Astrocyte (in vitro differentiated cells and primary cell): Measurements from ENCODE around the gene PTPRZ1. TPM values are rescaled to one million over a fixed set of nuclear protein-coding genes. Genes with fewer than 3 reads are reported as not detected.

ENCODE experiments used
- DNase-seq: peaks from one replicate; pipeline ENCODE4 v3.0.0-alpha.2; 2010; ENCODE audit warnings: low read depth
- FAIRE-seq: peaks from 2 replicates; lab custom pipeline; 2011; peaks lifted over from hg19 to GRCh38; lab: Jason Lieb, UNC
- H2AFZ ChIP-seq: 2 replicates; pipeline ENCODE4 v1.6.0; 2012; ENCODE audit warnings: low read depth, low read length, inconsistent platforms
- H3K27ac ChIP-seq: 2 replicates; pipeline ENCODE4 v1.5.1; 2011; ENCODE audit warnings: low read depth, low read length, inconsistent platforms
- H3K27me3 ChIP-seq: 2 replicates; pipeline ENCODE4 v1.6.0; 2011; ENCODE audit warnings: low read length, inconsistent platforms; ENCODE audit not compliant: insufficient read depth
- H3K36me3 ChIP-seq: 2 replicates; pipeline ENCODE4 v1.5.1; 2011; ENCODE audit warnings: low read length, inconsistent platforms; ENCODE audit not compliant: insufficient read depth
- H3K4me1 ChIP-seq: 2 replicates; pipeline ENCODE4 v1.5.1; 2011; ENCODE audit warnings: low read length, inconsistent platforms; ENCODE audit not compliant: insufficient read depth
- H3K4me2 ChIP-seq: 2 replicates; pipeline ENCODE4 v1.6.0; 2012; ENCODE audit warnings: low read length, inconsistent platforms
- H3K4me3 ChIP-seq: 2 replicates; pipeline ENCODE4 v1.5.1; 2011; ENCODE audit warnings: low read depth, mild to moderate bottlenecking, low read length, inconsistent platforms; ENCODE audit not compliant: insufficient read depth
- H3K79me2 ChIP-seq: 2 replicates; pipeline ENCODE4 v1.6.0; 2012; ENCODE audit warnings: mild to moderate bottlenecking, low read length, inconsistent platforms; ENCODE audit not compliant: insufficient read depth
- H3K9ac ChIP-seq: 2 replicates; pipeline ENCODE4 v1.6.0; 2012; ENCODE audit warnings: mild to moderate bottlenecking, low read length, inconsistent platforms
- H3K9me3 ChIP-seq: 2 replicates; pipeline ENCODE4 v1.5.1; 2012; ENCODE audit warnings: low read depth, mild to moderate bottlenecking, low read length, inconsistent platforms; ENCODE audit not compliant: insufficient read depth
- H4K20me1 ChIP-seq: 2 replicates; pipeline ENCODE4 v1.6.0; 2012; ENCODE audit warnings: low read length, inconsistent platforms; ENCODE audit not compliant: insufficient read depth
- H3K27ac Mint-ChIP-seq: one replicate; pipeline ENCODE4 v1.8.0; 2021; ENCODE audit warnings: mild to moderate bottlenecking, mixed read lengths; ENCODE audit not compliant: unreplicated experiment
- H3K27me3 Mint-ChIP-seq: one replicate; pipeline ENCODE4 v1.8.0; 2021; ENCODE audit warnings: low read depth, mixed read lengths; ENCODE audit not compliant: unreplicated experiment
- H3K36me3 Mint-ChIP-seq: one replicate; pipeline ENCODE4 v1.8.0; 2021; ENCODE audit warnings: low read depth, mixed read lengths; ENCODE audit not compliant: unreplicated experiment
- H3K4me1 Mint-ChIP-seq: one replicate; pipeline ENCODE4 v1.8.0; 2021; ENCODE audit warnings: low read depth, mixed read lengths; ENCODE audit not compliant: unreplicated experiment
- H3K4me3 Mint-ChIP-seq: one replicate; pipeline ENCODE4 v1.8.0; 2021; ENCODE audit warnings: mild to moderate bottlenecking, moderate library complexity, mixed read lengths; ENCODE audit not compliant: unreplicated experiment
- H3K9me3 Mint-ChIP-seq: one replicate; pipeline ENCODE4 v1.8.0; 2021; ENCODE audit warnings: mild to moderate bottlenecking, mixed read lengths; ENCODE audit not compliant: unreplicated experiment
- EZH2 ChIP-seq: IDR thresholded peaks from 2 replicates; pipeline ENCODE4 v1.6.1; 2012; ENCODE audit warnings: mild to moderate bottlenecking, low read length, inconsistent platforms; ENCODE audit not compliant: insufficient read depth
- total RNA-seq: library from RNA; stranded (reverse); gene quantifications from 2 replicates; pipeline ENCODE4 v1.2.1, GENCODE V29; 2021
- TF ChIP-seq, protein P1 (sequence below): IDR thresholded peaks from 2 replicates; pipeline ENCODE4 v1.5.1; 2011; ENCODE audit warnings: low read depth, mild to moderate bottlenecking, inconsistent platforms, low read length, moderate library complexity; ENCODE audit not compliant: insufficient read depth

The PTPRZ1 gene
- total RNA-seq, 1 donor from 2014 or later, result 1.6 TPM

DNA sequence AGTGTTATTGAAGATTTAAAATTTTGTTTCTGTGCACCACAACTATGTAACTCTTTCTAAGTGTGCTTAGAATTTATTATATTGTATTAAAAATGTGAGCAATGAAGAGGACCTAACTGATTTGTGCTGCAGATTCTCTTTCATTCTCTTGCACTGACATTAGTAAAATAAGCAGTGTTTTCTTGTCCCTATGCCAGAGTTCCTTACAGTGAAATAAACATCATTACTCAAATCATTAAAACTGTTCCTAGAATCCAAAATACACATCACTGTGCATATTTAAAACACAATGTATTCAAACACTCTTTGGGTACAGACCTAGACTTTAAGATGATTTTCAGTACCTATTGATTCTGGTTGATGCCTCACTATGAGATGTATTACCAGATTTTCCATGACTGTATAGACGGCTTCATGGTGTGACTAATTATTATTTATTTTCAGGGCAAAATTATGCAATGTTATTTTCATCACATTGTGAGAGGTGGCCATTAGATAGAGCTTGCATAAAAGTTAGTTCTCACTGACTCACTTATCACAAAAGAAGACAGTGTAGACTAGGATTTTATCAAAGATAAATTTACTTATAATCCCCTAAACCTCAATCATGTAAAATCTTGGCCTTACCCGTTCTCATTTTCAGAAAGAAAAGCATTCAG is 93.4 kb downstream of the PTPRZ1 start:
- Mint-ChIP-seq H3K27ac (no peak overlapping the region), H3K4me3 (no peak overlapping the region), H3K36me3 (no peaks in the 10 kb centered on the region), H3K27me3 (no peaks in the 10 kb centered on the region), H3K9me3 (no peaks in the 10 kb centered on the region), H3K4me1 (peaks cover 2% of the 10 kb centered on the region)
- no peaks in the 10 kb centered on the region for H3K79me2 ChIP-seq
- H3K4me1 ChIP-seq, result peaks cover 1% of the 10 kb centered on the region
- no peak for FAIRE-seq
- H3K4me2 ChIP-seq, result no peak overlapping the region
- H4K20me1 ChIP-seq, result no peaks in the 10 kb centered on the region
- no peak overlapping the region for H3K4me3 ChIP-seq
- H3K9me3 ChIP-seq, result no peaks in the 10 kb centered on the region
- no peak for TF ChIP-seq EZH2
- TF ChIP-seq, protein P1, sequence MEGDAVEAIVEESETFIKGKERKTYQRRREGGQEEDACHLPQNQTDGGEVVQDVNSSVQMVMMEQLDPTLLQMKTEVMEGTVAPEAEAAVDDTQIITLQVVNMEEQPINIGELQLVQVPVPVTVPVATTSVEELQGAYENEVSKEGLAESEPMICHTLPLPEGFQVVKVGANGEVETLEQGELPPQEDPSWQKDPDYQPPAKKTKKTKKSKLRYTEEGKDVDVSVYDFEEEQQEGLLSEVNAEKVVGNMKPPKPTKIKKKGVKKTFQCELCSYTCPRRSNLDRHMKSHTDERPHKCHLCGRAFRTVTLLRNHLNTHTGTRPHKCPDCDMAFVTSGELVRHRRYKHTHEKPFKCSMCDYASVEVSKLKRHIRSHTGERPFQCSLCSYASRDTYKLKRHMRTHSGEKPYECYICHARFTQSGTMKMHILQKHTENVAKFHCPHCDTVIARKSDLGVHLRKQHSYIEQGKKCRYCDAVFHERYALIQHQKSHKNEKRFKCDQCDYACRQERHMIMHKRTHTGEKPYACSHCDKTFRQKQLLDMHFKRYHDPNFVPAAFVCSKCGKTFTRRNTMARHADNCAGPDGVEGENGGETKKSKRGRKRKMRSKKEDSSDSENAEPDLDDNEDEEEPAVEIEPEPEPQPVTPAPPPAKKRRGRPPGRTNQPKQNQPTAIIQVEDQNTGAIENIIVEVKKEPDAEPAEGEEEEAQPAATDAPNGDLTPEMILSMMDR, result no peak
- H3K9ac ChIP-seq, result no peak overlapping the region
- H2AFZ ChIP-seq, result no peak overlapping the region
- DNase-seq, result no peak
- H3K27me3 ChIP-seq, result no peaks in the 10 kb centered on the region
- no peaks in the 10 kb centered on the region for H3K36me3 ChIP-seq
- H3K27ac ChIP-seq, result no peak overlapping the region

DNA sequence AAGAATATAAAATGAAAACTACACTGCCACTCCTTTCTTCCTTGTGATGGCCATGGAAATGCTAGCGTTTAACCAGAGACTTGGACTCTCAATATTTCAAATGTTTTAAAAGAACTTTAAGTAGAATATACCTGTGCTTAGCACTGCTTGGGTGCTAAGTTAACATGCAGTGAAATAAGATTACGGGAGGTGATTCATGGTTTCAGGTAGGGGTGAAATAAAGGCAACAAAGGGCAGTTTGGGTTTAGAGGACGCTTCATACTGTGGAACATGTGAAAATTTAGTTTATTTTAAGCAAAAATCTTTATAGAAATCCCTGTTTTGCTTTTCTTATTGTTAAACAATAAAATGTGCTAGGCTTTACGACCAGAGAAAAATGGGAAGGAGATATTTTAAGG is 94.0 kb downstream of the PTPRZ1 start:
- no peaks in the 10 kb centered on the region for H3K36me3 ChIP-seq
- Mint-ChIP-seq H3K36me3 (no peaks in the 10 kb centered on the region), H3K27ac (no peak overlapping the region), H3K27me3 (no peaks in the 10 kb centered on the region), H3K4me1 (no peaks in the 10 kb centered on the region), H3K9me3 (no peaks in the 10 kb centered on the region), H3K4me3 (no peak overlapping the region)
- TF ChIP-seq EZH2, result no peak
- TF ChIP-seq, protein P1, result no peak
- no peak overlapping the region for H3K4me2 ChIP-seq
- no peak overlapping the region for H2AFZ ChIP-seq
- no peak overlapping the region for H3K27ac ChIP-seq
- H3K4me3 ChIP-seq, result no peak overlapping the region
- H3K9me3 ChIP-seq, result no peaks in the 10 kb centered on the region
- no peak overlapping the region for H3K9ac ChIP-seq
- FAIRE-seq (no peak), DNase-seq (no peak)
- no peaks in the 10 kb centered on the region for H3K4me1 ChIP-seq
- H3K79me2 ChIP-seq, result no peaks in the 10 kb centered on the region
- no peaks in the 10 kb centered on the region for H4K20me1 ChIP-seq
- no peaks in the 10 kb centered on the region for H3K27me3 ChIP-seq

DNA sequence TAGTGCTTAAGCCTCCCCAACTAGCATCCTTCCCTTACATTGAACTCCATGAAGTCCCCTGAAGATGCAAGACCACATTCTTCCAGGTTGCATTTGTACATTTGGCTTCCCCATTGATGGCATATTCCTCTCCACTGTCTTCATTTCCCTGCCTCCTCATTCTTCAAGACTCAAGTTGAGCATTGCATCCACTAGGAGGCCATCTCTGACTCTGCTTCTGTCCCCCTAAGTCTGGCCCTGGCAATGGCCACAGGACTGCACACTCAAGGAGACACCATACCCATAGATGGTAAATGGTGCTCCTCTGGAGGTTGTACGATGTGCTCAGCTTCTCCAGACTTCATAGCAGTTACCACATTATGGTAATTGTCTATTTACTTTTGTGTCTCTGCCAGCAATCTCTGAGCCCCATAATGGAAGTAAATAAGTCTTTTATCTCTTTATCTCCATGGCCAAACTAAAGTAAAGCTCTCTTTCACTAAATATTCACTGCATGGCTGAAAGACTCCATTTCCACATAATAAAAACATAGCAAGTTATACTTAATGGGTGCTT is 112.6 kb downstream of the PTPRZ1 start:
- no peak overlapping the region for H2AFZ ChIP-seq
- H4K20me1 ChIP-seq, result no peaks in the 10 kb centered on the region
- no peaks in the 10 kb centered on the region for H3K9me3 ChIP-seq
- H3K27ac Mint-ChIP-seq, result no peak overlapping the region
- H3K79me2 ChIP-seq, result no peaks in the 10 kb centered on the region
- no peak overlapping the region for H3K4me2 ChIP-seq
- no peaks in the 10 kb centered on the region for H3K4me1 Mint-ChIP-seq
- no peaks in the 10 kb centered on the region for H3K36me3 ChIP-seq
- H3K4me3 ChIP-seq, result no peak overlapping the region
- DNase-seq (no peak), FAIRE-seq (no peak)
- H3K9ac ChIP-seq, result no peak overlapping the region
- no peaks in the 10 kb centered on the region for H3K36me3 Mint-ChIP-seq
- no peaks in the 10 kb centered on the region for H3K9me3 Mint-ChIP-seq
- TF ChIP-seq, protein P1, result no peak
- TF ChIP-seq EZH2, result no peak
- no peak overlapping the region for H3K27ac ChIP-seq
- H3K4me3 Mint-ChIP-seq, result no peak overlapping the region
- H3K27me3 Mint-ChIP-seq, result no peaks in the 10 kb centered on the region
- no peaks in the 10 kb centered on the region for H3K4me1 ChIP-seq
- H3K27me3 ChIP-seq, result no peaks in the 10 kb centered on the region
